Anterior cingulate cortex (tissue), 58 donors: ENCODE data around the gene NUDT10.

Source experiments
- DNase-seq, 58 donors: peaks; one replicate each; lab custom pipeline; 2025; lab: John Stamatoyannopoulos, UW

Gene NUDT10

GRCh38 chrX:51332188-51332942 is at the start of gene NUDT10:
Gene NUDT10 (plus strand): TSS chrX:51332822. CDS start chrX:51332966, 144 bp downstream.
- DNase-seq: peak in 52 of 58 donors; percentile 0 to 65 (median 24)

- no peak for DNase-seq
Observed at GRCh38 chrX:51292421-51292820, 40.2 kb upstream of the NUDT10 start.

GRCh38 chrX:51296138-51296537 is 36.5 kb upstream of the NUDT10 start:
- no peak for DNase-seq

- no peak for DNase-seq
Observed at GRCh38 chrX:51316271-51316670, 16.4 kb upstream of the NUDT10 start.

GRCh38 chrX:51332943-51333785 is 542 bp downstream of the NUDT10 start:
- peak in 3 of 58 donors; percentile 0 to 1 (median 0) for DNase-seq

- no peak for DNase-seq
Observed at GRCh38 chrX:51334276-51334675, 1.7 kb downstream of the NUDT10 start.

- DNase-seq: peak in 15 of 58 donors; percentile 0 to 35 (median 2)
Observed at GRCh38 chrX:51336584-51336983, 4.0 kb downstream of the NUDT10 start.

GRCh38 chrX:51361251-51361650 is 28.6 kb downstream of the NUDT10 start:
- DNase-seq: no peak

- no peak for DNase-seq
Observed at GRCh38 chrX:51376672-51377071, 44.0 kb downstream of the NUDT10 start.
